Duodenal mucosa (tissue), 2 donors: ENCODE data around the gene ENOX2.

Source experiments
- H3K27ac ChIP-seq: one replicate; pipeline ENCODE4 v1.7.0; 2013; ENCODE audit warnings: low read depth, low read length
- H3K27me3 ChIP-seq, 2 donors: one replicate each; pipeline ENCODE4 v1.7.0; 2013; ENCODE audit warnings: low read length in 2 of 2, control low read depth in 1 of 2; ENCODE audit not compliant: insufficient read depth in 2 of 2, control insufficient read depth in 1 of 2
- H3K36me3 ChIP-seq, 2 donors: one replicate each; pipeline ENCODE4 v1.7.0; 2013; ENCODE audit warnings: low read length in 2 of 2, control low read depth in 1 of 2; ENCODE audit not compliant: insufficient read depth in 2 of 2, control insufficient read depth in 1 of 2
- H3K4me1 ChIP-seq, 2 donors: one replicate each; pipeline ENCODE4 v1.7.0; 2013; ENCODE audit warnings: low read length in 2 of 2, control low read depth in 1 of 2; ENCODE audit not compliant: insufficient read depth in 2 of 2, control insufficient read depth in 1 of 2
- H3K4me3 ChIP-seq, 2 donors: one replicate each; pipeline ENCODE4 v1.7.0; 2013; ENCODE audit warnings: low read length in 2 of 2, low read depth in 1 of 2
- H3K9ac ChIP-seq, 2 donors: one replicate each; pipeline ENCODE4 v1.7.0; 2013; ENCODE audit warnings: low read length in 2 of 2, low read depth in 1 of 2
- H3K9me3 ChIP-seq, 2 donors: one replicate each; pipeline ENCODE4 v1.7.0; 2013; ENCODE audit warnings: low read length in 2 of 2, control low read depth in 1 of 2; ENCODE audit not compliant: control insufficient read depth in 1 of 2

ENOX2 gene

GRCh38 chrX:130625386-130625785 lies 277.6 kb downstream of the ENOX2 start:
- H3K4me1 ChIP-seq, result no peaks in the 10 kb centered on the region
- H3K27me3 ChIP-seq, result no peaks in the 10 kb centered on the region
- H3K27ac ChIP-seq, result no peak overlapping the region
- no peaks in the 10 kb centered on the region for H3K9me3 ChIP-seq
- no peak overlapping the region for H3K4me3 ChIP-seq
- no peak overlapping the region for H3K9ac ChIP-seq
- H3K36me3 ChIP-seq, result peaks cover 0 to 2% of the 10 kb centered on the region in 2 donors

GRCh38 chrX:130623518-130623917 lies 279.5 kb downstream of the ENOX2 start:
- peaks cover 0 to 2% of the 10 kb centered on the region in 2 donors for H3K36me3 ChIP-seq
- no peak overlapping the region for H3K9ac ChIP-seq
- no peaks in the 10 kb centered on the region for H3K9me3 ChIP-seq
- no peaks in the 10 kb centered on the region for H3K4me1 ChIP-seq
- no peak overlapping the region for H3K27ac ChIP-seq
- no peaks in the 10 kb centered on the region for H3K27me3 ChIP-seq
- H3K4me3 ChIP-seq, result no peak overlapping the region

DNA sequence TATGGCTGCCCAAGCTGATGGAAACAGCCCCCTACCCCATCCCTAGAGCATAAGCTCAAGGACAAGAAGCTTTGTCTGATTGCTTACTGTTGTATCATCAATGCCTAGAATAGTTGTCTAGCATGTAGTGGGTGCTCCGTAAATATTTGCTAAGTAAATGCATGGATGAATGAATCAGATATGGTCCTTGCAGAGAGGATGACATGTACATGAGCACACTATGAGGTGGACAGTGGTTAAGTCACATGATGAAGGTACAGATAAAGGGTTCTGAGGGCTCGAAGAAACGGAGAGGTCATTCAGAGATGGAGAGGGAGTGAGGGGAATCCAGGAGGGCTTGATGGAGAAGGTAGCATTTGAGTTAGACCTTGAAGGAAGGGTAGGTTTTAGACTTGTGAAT lies 287.1 kb downstream of the ENOX2 start:
- Histone ChIP-seq H3K9ac (no peak overlapping the region), H3K4me1 (no peaks in the 10 kb centered on the region), H3K27me3 (no peaks in the 10 kb centered on the region), H3K9me3 (no peaks in the 10 kb centered on the region), H3K36me3 (no peaks in the 10 kb centered on the region), H3K27ac (no peak overlapping the region), H3K4me3 (no peak overlapping the region)

DNA sequence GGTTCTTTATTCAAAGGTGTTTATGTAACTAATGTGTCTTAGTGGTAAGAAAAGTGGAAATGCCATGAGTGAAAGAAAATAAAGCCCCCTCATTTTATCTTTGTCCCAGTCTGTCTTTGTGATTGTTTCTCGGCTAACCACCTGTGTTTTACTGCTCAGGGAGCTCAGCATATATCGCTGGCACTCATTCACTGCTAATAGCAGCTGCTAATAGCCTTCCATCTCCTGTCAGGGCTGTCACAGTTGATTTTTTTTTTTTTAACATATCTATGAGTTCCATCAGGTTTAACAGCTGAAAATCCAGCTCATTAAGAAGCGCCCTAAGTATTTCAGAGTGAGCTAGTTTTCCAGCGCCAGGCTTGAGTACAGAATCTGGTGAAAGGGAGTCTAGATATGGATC lies 295.6 kb downstream of the ENOX2 start:
- no peaks in the 10 kb centered on the region for H3K36me3 ChIP-seq
- H3K27ac ChIP-seq, result no peak overlapping the region
- no peak overlapping the region for H3K9ac ChIP-seq
- H3K4me1 ChIP-seq, result no peaks in the 10 kb centered on the region
- H3K27me3 ChIP-seq, result no peaks in the 10 kb centered on the region
- no peak overlapping the region for H3K4me3 ChIP-seq
- H3K9me3 ChIP-seq, result no peaks in the 10 kb centered on the region

GRCh38 chrX:130606425-130606824 lies 296.6 kb downstream of the ENOX2 start:
- H3K27ac ChIP-seq, result no peak overlapping the region
- no peaks in the 10 kb centered on the region for H3K4me1 ChIP-seq
- no peaks in the 10 kb centered on the region for H3K9me3 ChIP-seq
- H3K27me3 ChIP-seq, result no peaks in the 10 kb centered on the region
- H3K36me3 ChIP-seq, result no peaks in the 10 kb centered on the region
- H3K9ac ChIP-seq, result no peak overlapping the region
- H3K4me3 ChIP-seq, result no peak overlapping the region

- H3K9ac ChIP-seq, result no peak overlapping the region
- no peak overlapping the region for H3K4me3 ChIP-seq
- H3K27me3 ChIP-seq, result no peaks in the 10 kb centered on the region
- H3K9me3 ChIP-seq, result no peaks in the 10 kb centered on the region
- H3K27ac ChIP-seq, result no peak overlapping the region
- no peaks in the 10 kb centered on the region for H3K4me1 ChIP-seq
- H3K36me3 ChIP-seq, result no peaks in the 10 kb centered on the region
Measured at GRCh38 chrX:130604882-130605281, 298.1 kb downstream of the ENOX2 start.

DNA sequence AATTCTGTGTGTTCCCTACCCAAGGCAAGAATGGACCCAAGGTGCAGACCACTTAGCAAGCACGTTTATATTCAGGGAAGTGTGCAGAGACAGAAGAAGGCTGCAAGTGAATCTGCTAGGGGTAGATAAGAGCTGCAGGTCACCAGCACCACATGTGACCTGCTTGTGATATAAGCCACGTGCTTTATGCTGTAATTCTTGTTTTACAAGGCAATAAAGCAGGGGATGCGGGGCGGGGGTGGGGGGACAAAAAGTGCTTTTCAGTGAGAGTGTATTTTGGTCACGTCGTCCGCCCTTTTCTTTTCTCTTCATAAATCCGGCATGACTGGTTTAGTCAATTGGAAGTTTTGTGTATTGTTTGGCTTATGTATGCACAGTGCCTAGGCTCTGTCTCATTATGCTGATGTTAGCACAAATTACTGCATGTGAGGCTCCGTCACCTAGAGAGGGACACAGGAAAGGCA lies 308.5 kb downstream of the ENOX2 start:
- Histone ChIP-seq H3K36me3 (no peaks in the 10 kb centered on the region), H3K9ac (no peak overlapping the region), H3K27ac (no peak overlapping the region), H3K27me3 (no peaks in the 10 kb centered on the region), H3K9me3 (no peaks in the 10 kb centered on the region), H3K4me1 (no peaks in the 10 kb centered on the region), H3K4me3 (no peak overlapping the region)

GRCh38 chrX:130593911-130594310 lies 309.1 kb downstream of the ENOX2 start:
- Histone ChIP-seq H3K9me3 (no peaks in the 10 kb centered on the region), H3K9ac (no peak overlapping the region), H3K27me3 (no peaks in the 10 kb centered on the region), H3K4me3 (no peak overlapping the region), H3K36me3 (no peaks in the 10 kb centered on the region), H3K4me1 (no peaks in the 10 kb centered on the region), H3K27ac (no peak overlapping the region)

DNA sequence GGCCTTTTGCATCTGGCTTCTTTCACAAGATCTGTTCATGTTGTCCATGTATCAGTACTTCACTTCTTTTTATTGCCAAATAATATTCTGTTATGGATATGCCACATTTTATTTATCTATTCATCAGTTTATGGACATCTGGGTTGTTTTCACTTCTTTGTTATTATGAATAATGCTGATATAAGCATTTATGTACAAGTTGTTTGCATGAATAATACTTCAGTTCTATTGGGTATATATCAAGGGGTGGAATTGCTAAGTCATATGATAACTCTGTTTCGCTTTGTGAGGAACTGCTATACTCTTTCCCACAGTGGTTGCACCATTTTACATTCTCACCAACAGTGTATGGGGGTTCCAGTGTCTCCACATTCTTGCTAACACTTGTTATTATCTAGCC lies 310.8 kb downstream of the ENOX2 start:
- Histone ChIP-seq H3K27ac (no peak overlapping the region), H3K9me3 (no peaks in the 10 kb centered on the region), H3K36me3 (no peaks in the 10 kb centered on the region), H3K4me1 (no peaks in the 10 kb centered on the region), H3K9ac (no peak overlapping the region), H3K27me3 (no peaks in the 10 kb centered on the region), H3K4me3 (no peak overlapping the region)

DNA sequence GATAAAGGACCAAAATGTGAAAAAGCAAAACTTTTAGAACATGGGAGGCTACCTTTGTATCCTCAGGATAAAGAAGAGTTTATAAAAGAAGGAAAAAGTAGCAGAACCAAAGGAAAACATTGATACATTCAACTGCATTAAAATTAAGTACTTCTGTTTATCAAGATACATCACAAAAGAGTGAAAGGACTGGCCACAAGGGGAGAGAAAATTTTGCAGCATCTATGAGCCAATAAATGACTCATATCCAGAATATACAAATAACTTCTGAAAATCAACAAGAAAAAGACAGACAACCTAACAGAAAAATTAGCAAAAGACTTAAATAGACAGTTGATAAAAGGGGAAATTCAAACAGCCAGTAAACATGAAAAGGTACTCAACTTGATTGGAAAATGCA lies 324.1 kb downstream of the ENOX2 start:
- Histone ChIP-seq H3K36me3 (no peaks in the 10 kb centered on the region), H3K9ac (no peak overlapping the region), H3K4me3 (no peak overlapping the region), H3K4me1 (no peaks in the 10 kb centered on the region), H3K27me3 (no peaks in the 10 kb centered on the region), H3K27ac (no peak overlapping the region), H3K9me3 (no peaks in the 10 kb centered on the region)

DNA sequence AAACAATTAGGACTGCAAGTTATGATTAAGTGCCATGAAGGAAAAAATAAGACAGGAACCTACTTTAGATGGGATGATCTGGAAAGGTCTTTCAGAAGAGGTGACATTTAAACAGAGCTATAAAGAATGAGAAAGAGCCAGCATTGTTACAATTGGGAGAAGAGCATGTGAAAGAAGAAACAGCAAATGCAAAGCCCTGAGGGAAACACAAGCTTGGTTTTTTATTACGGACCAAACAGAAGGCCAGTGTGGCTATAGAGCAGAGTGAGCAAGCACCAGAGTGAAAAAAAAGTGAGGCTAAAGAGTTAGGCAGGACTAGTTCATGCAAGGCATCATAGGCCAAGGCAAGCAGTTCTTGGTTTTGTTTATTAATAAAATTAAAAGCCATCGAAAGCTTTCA lies 325.6 kb downstream of the ENOX2 start:
- H3K4me1 ChIP-seq, result no peaks in the 10 kb centered on the region
- no peak overlapping the region for H3K4me3 ChIP-seq
- no peaks in the 10 kb centered on the region for H3K27me3 ChIP-seq
- no peaks in the 10 kb centered on the region for H3K9me3 ChIP-seq
- H3K36me3 ChIP-seq, result no peaks in the 10 kb centered on the region
- no peak overlapping the region for H3K27ac ChIP-seq
- H3K9ac ChIP-seq, result no peak overlapping the region
